HepG2 (cell line): ENCODE results near the gene ZMYND8. TPM values are rescaled to one million over a fixed set of nuclear protein-coding genes. Genes with fewer than 3 reads are reported as not detected.
A peak's percentile ranks its signal among the peaks of the same experiment; 100 is the strongest.

Experiments used
- ATAC-seq: fragments of 200-7000 bp; cut with Tn5 transposase; 3 replicates; pipeline ENCODE4 v1.9.1; 2020; ENCODE audit warnings: mild to moderate bottlenecking, moderate library complexity
- BruUV-seq: library from RNA; stranded (reverse); fragments of 400-500 nt; replicated peaks from 2 replicates; lab custom pipeline; 2021; lab: Mats Ljungman, UMichigan
- CTCF ChIA-PET: fragments of 300-600 bp; formaldehyde crosslinking; extraction: SDS; loops from one replicate; lab custom pipeline; 2021; ENCODE audit warnings: low total read pairs, inconsistent platforms, low intra/inter-chr PET ratio; lab: Yijun Ruan, JAX
- POLR2A ChIA-PET: fragments of 350-600 bp; sonication (Branson Sonifier 250); formaldehyde crosslinking; loops from one replicate; lab custom pipeline; 2020; ENCODE audit warnings: antibody characterized with exemption, inconsistent platforms; lab: Yijun Ruan, JAX
- DNase-seq: peaks from one replicate; pipeline ENCODE4 v3.0.0-alpha.2; 2015; ENCODE audit warnings: low spot score
- FAIRE-seq: peaks from 3 replicates; lab custom pipeline; 2011; peaks lifted over from hg19 to GRCh38; lab: Jason Lieb, UNC
- H2AFZ ChIP-seq: one replicate; pipeline ENCODE4 v1.6.1; 2011; ENCODE audit warnings: low read length, inconsistent platforms
- H3K27ac ChIP-seq: fragments of 300-600 bp; 3 replicates; pipeline ENCODE4 v1.8.0; 2011; ENCODE audit warnings: mixed run types, mild to moderate bottlenecking, mixed read lengths, low read length, inconsistent platforms; ENCODE audit not compliant: insufficient read depth; ENCODE audit errors: extremely low read length
- H3K27me3 ChIP-seq, 2 experiments: fragments of 200-600 bp in 1 of 2; 2 replicates in 1 of 2; 3 replicates in 1 of 2; pipeline versions ENCODE4 v1.6.0 to v1.8.0; 2011; ENCODE audit warnings: low read length in 2 of 2, mild to moderate bottlenecking in 2 of 2, moderate library complexity in 2 of 2, inconsistent platforms in 1 of 2; ENCODE audit not compliant: insufficient read depth in 2 of 2, control insufficient read depth in 1 of 2
- H3K36me3 ChIP-seq, 2 experiments: fragments of 200-600 bp in 1 of 2; replicated peaks in 1 of 2; 2 replicates in 1 of 2; 3 replicates in 1 of 2; pipeline versions ENCODE4 v1.5.1 to v1.8.0; 2011; ENCODE audit warnings: low read length in 2 of 2, inconsistent platforms in 1 of 2; ENCODE audit not compliant: insufficient read depth in 2 of 2, control insufficient read depth in 1 of 2
- H3K4me1 ChIP-seq: 2 replicates; pipeline ENCODE4 v1.5.1; 2012; ENCODE audit warnings: low read length, inconsistent platforms; ENCODE audit not compliant: insufficient read depth
- H3K4me2 ChIP-seq: 2 replicates; pipeline ENCODE4 v1.6.0; 2011; ENCODE audit warnings: low read depth, low read length, inconsistent platforms
- H3K4me3 ChIP-seq, 3 experiments: fragments of 200-600 bp in 1 of 3; sonication (generic), shearing (Covaris generic) in 1 of 3; replicated peaks in 1 of 3; 2 replicates each; pipeline ENCODE4 v1.5.1; 2011 to 2016; ENCODE audit warnings: low read length in 3 of 3, inconsistent platforms in 2 of 3, low read depth in 2 of 3, mild to moderate bottlenecking in 2 of 3, control low read depth in 1 of 3, mixed read lengths in 1 of 3; ENCODE audit not compliant: insufficient read depth in 1 of 3
- H3K79me2 ChIP-seq: one replicate; pipeline ENCODE4 v1.6.1; 2011; ENCODE audit warnings: low read length, inconsistent platforms; ENCODE audit not compliant: insufficient read depth
- H3K9ac ChIP-seq: 2 replicates; pipeline ENCODE4 v1.6.0; 2011; ENCODE audit warnings: mild to moderate bottlenecking, low read depth, low read length, inconsistent platforms; ENCODE audit not compliant: insufficient read depth
- H3K9me3 ChIP-seq: 2 replicates; pipeline ENCODE4 v1.5.1; 2012; ENCODE audit warnings: mild to moderate bottlenecking, low read length
- H4K20me1 ChIP-seq: 2 replicates; pipeline ENCODE4 v1.6.0; 2011; ENCODE audit warnings: inconsistent platforms, mild to moderate bottlenecking, low read length, moderate library complexity; ENCODE audit not compliant: insufficient read depth
- CCDC6 ChIP-seq: sonication (generic); formaldehyde crosslinking; IDR thresholded peaks from 2 replicates; pipeline ENCODE4 v1.8.1; 2022; ENCODE audit warnings: mild to moderate bottlenecking, missing genetic modification reagents, moderate library complexity
- DBP ChIP-seq: sonication (generic); formaldehyde crosslinking; IDR thresholded peaks from 2 replicates; pipeline ENCODE4 v1.4.0; 2020; ENCODE audit warnings: missing genetic modification reagents; ENCODE audit errors: not compliant biosample characterization
- HNRNPUL1 ChIP-seq: fragments of 200-400 bp; formaldehyde crosslinking; IDR thresholded peaks from 2 replicates; pipeline ENCODE4 v1.6.1; 2017; ENCODE audit warnings: low read depth, mild to moderate bottlenecking, low read length, moderate library complexity
- HOXA3 ChIP-seq: sonication (generic); formaldehyde crosslinking; IDR thresholded peaks from 2 replicates; pipeline ENCODE4 v1.5.0; 2020; ENCODE audit warnings: missing genetic modification reagents
- MED8 ChIP-seq: sonication (generic); formaldehyde crosslinking; IDR thresholded peaks from 2 replicates; pipeline ENCODE4 v1.8.1; 2023; ENCODE audit warnings: mild to moderate bottlenecking, missing genetic modification reagents; ENCODE audit not compliant: insufficient replicate concordance
- PATZ1 ChIP-seq: sonication (generic); formaldehyde crosslinking; IDR thresholded peaks from 2 replicates; pipeline ENCODE4 v1.4.0; 2020; ENCODE audit warnings: missing genetic modification reagents
- PLRG1 ChIP-seq: fragments of 450-650 bp; conservative IDR thresholded peaks from 2 replicates; pipeline ENCODE4 v1.6.1; 2016
- RBM22 ChIP-seq: fragments of 200-400 bp; formaldehyde crosslinking; optimal IDR thresholded peaks from 2 replicates; pipeline ENCODE3; 2017; ENCODE audit warnings: mild to moderate bottlenecking, low read length, moderate library complexity
- SMAD9 ChIP-seq: sonication (generic); formaldehyde crosslinking; IDR thresholded peaks from 2 replicates; pipeline ENCODE4 v1.5.1; 2020; ENCODE audit warnings: mild to moderate bottlenecking, missing genetic modification reagents
- ZMYM4 ChIP-seq: sonication (generic); formaldehyde crosslinking; IDR thresholded peaks from 2 replicates; pipeline ENCODE4 v1.8.1; 2023; ENCODE audit warnings: mild to moderate bottlenecking, missing genetic modification reagents
- ZNF136 ChIP-seq: sonication (generic); formaldehyde crosslinking; IDR thresholded peaks from 2 replicates; pipeline ENCODE4 v1.8.1; 2022; ENCODE audit warnings: low read depth, mild to moderate bottlenecking, moderate library complexity, missing genetic modification reagents
- ZNF230 ChIP-seq: sonication (generic); formaldehyde crosslinking; IDR thresholded peaks from 2 replicates; pipeline ENCODE4 v1.4.0; 2020; ENCODE audit warnings: mild to moderate bottlenecking, missing genetic modification reagents
- ZNF335 ChIP-seq: sonication (generic); formaldehyde crosslinking; IDR thresholded peaks from 2 replicates; pipeline ENCODE4 v1.4.0; 2020; ENCODE audit warnings: missing genetic modification reagents
- ZNF747 ChIP-seq: sonication (generic); formaldehyde crosslinking; IDR thresholded peaks from 2 replicates; pipeline ENCODE4 v1.8.1; 2023; ENCODE audit warnings: missing genetic modification reagents, mild to moderate bottlenecking, borderline replicate concordance
- ZNF770 ChIP-seq: sonication (generic); formaldehyde crosslinking; IDR thresholded peaks from 2 replicates; pipeline ENCODE4 v1.5.0; 2020; ENCODE audit warnings: mild to moderate bottlenecking, missing genetic modification reagents
- ZNF850 ChIP-seq: sonication (generic); formaldehyde crosslinking; conservative IDR thresholded peaks from 2 replicates; pipeline ENCODE4 v1.9.0; 2021; ENCODE audit warnings: mild to moderate bottlenecking, missing genetic modification reagents
- ZSCAN25 ChIP-seq: sonication (generic); formaldehyde crosslinking; IDR thresholded peaks from 2 replicates; pipeline ENCODE4 v1.8.0; 2022; ENCODE audit warnings: mild to moderate bottlenecking, missing genetic modification reagents
- WGBS: methylation state at CpG from one replicate; pipeline ENCODE4 v1.1.6; 2017; ENCODE audit warnings: low lambda C conversion rate; 5-methylcytosine and 5-hydroxymethylcytosine counted together
- in situ Hi-C: cut with HindIII; loops from 2 replicates; pipeline ENCODE4 v1.10.0; 2017; ENCODE audit warnings: low pct_unique_long_range_greater_than_20kb; ENCODE audit not compliant: extremely low pct_ligation_motif_present
- intact Hi-C: fragments of 100-400 bp; cut with micrococcal nuclease; formaldehyde crosslinking; loops from one replicate; pipeline ENCODE4 v1.10.0; 2022; ENCODE audit not compliant: unreplicated experiment
- polyA plus RNA-seq, 8 experiments: library from polyadenylated mRNA; depleted of rRNA in 3 of 8; stranded (reverse) in 7 of 8; unstranded in 1 of 8; fragments of >200 nt; fragmentation: Illumina TruSeq in 4 of 8; extraction: Trizol in 4 of 8; gene quantifications; 2 replicates each; pipeline versions ENCODE4 v1.2.1 to v1.2.3, GENCODE V29; 2011 to 2016; ENCODE audit warnings: low read depth in 4 of 8, missing spikeins in 1 of 8, mixed read lengths in 1 of 8; ENCODE audit not compliant: insufficient read depth in 1 of 8
- total RNA-seq, 5 experiments: library from RNA; depleted of rRNA; stranded (reverse); fragments of >200 nt; fragmentation: Illumina TruSeq; extraction: Trizol; gene quantifications; 2 replicates each; pipeline ENCODE4 v1.2.3, GENCODE V29; 2016; ENCODE audit warnings: low read depth in 1 of 5
- TF ChIP-seq, protein P1 (sequence below): sonication (generic); formaldehyde crosslinking; IDR thresholded peaks from 2 replicates; pipeline ENCODE4 v1.9.0; 2021; ENCODE audit warnings: missing genetic modification reagents, borderline replicate concordance

Gene ZMYND8
- total and polyA plus RNA-seq, 2 of the 13 experiments (the other 11 are each of a cell fraction or from before 2014, with no cell fraction given) = 53.9 to 84.7 TPM

DNA sequence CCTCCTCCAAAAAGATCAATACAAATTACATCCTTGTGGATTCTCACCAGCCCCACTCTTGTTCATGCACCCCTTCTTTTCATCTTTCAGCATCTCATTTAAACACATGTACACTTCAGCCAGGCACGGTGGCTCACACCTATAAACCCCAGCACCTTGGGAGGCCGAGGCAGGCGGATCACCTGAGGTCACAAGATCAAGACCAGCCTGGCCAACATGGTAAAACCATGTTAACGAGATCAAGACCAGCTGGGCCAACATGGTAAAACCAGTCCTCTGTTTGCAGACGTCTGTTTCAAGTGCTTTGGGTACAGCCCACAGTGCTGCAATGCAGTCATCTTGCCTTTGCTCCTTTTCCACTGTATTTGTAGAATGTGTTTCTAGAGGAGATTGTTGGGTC is 45.3 kb downstream of the ZMYND8 start:
- H3K4me1 ChIP-seq = peaks cover 67% of the 10 kb centered on the region
- peak overlapping the region; percentile 0 for H3K27ac ChIP-seq
- ChIA-PET POLR2A (interaction anchor here (1.6 to 2.7 kb wide), 2 partner anchors 48 to 49 kb away, joined by 4 to 8 read pairs; no protein-coding TSS in a partner anchor), CTCF (no interaction called here)
- H3K4me2 ChIP-seq = no peak overlapping the region
- WGBS = 95% methylated on average over 5 of the region's 5 CpGs
- DNase-seq (no peak), ATAC-seq (no peak), FAIRE-seq (no peak)
- no peaks in the 10 kb centered on the region for H3K9me3 ChIP-seq
- in situ Hi-C loops (no loop called here), intact Hi-C loops (no loop called here)
- no peak overlapping the region for H2AFZ ChIP-seq
- H3K36me3 ChIP-seq = peaks cover 40 to 71% of the 10 kb centered on the region in 2 experiments
- peaks cover 94% of the 10 kb centered on the region for H3K79me2 ChIP-seq
- H3K27me3 ChIP-seq = no peaks in the 10 kb centered on the region
- BruUV-seq = no TSS peak
- no peak overlapping the region for H3K4me3 ChIP-seq
- H4K20me1 ChIP-seq = peaks cover 81% of the 10 kb centered on the region
- no peak overlapping the region for H3K9ac ChIP-seq
- TF ChIP-seq DBP (CRISPR knock-in tag) (no peak), MED8 (CRISPR knock-in tag) (no peak), CCDC6 (CRISPR knock-in tag) (0 out of 2 replicates have a peak, but pooled peaks have one; percentile 21), ZNF136 (no peak), RBM22 (peak; percentile 4), SMAD9 (0 out of 2 replicates have a peak, but pooled peaks have one; percentile 33), HNRNPUL1 (no peak), ZNF230 (CRISPR knock-in tag) (no peak), ZNF335 (CRISPR knock-in tag) (no peak), ZMYM4 (CRISPR knock-in tag) (peak; percentile 45), ZSCAN25 (CRISPR knock-in tag) (0 out of 2 replicates have a peak, but pooled peaks have one; percentile 15), PLRG1 (no peak), ZNF747 (CRISPR knock-in tag) (no peak), PATZ1 (CRISPR knock-in tag) (no peak), ZNF850 (CRISPR knock-in tag) (no peak), ZNF770 (no peak), HOXA3 (CRISPR knock-in tag) (no peak)
- TF ChIP-seq, protein P1, sequence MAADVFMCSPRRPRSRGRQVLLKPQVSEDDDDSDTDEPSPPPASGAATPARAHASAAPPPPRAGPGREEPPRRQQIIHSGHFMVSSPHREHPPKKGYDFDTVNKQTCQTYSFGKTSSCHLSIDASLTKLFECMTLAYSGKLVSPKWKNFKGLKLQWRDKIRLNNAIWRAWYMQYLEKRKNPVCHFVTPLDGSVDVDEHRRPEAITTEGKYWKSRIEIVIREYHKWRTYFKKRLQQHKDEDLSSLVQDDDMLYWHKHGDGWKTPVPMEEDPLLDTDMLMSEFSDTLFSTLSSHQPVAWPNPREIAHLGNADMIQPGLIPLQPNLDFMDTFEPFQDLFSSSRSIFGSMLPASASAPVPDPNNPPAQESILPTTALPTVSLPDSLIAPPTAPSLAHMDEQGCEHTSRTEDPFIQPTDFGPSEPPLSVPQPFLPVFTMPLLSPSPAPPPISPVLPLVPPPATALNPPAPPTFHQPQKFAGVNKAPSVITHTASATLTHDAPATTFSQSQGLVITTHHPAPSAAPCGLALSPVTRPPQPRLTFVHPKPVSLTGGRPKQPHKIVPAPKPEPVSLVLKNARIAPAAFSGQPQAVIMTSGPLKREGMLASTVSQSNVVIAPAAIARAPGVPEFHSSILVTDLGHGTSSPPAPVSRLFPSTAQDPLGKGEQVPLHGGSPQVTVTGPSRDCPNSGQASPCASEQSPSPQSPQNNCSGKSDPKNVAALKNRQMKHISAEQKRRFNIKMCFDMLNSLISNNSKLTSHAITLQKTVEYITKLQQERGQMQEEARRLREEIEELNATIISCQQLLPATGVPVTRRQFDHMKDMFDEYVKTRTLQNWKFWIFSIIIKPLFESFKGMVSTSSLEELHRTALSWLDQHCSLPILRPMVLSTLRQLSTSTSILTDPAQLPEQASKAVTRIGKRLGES (CRISPR knock-in tag) = no peak
